ENCODE results near the gene FHIT. TPM values are rescaled to one million over a fixed set of nuclear protein-coding genes. Genes with fewer than 3 reads are reported as not detected.

The FHIT gene
- total RNA-seq, 1 experiment from 2014 or later = 0.39 TPM

GRCh38 chr3:60000311-60001105, 1250.7 kb downstream of the FHIT start:
- no peak for DNase-seq (ENCODE audit: low read depth)

- DNase-seq (ENCODE audit: low read depth) = no peak
Observed at GRCh38 chr3:59998058-59998457, 1253.2 kb downstream of the FHIT start.

GRCh38 chr3:59997583-59997982, 1253.7 kb downstream of the FHIT start:
- no peak for DNase-seq (ENCODE audit: low read depth)

- no peak for DNase-seq (ENCODE audit: low read depth)
Observed at GRCh38 chr3:59996056-59996455, 1255.2 kb downstream of the FHIT start.

GRCh38 chr3:59995563-59995962, 1255.7 kb downstream of the FHIT start:
- DNase-seq (ENCODE audit: low read depth) = no peak

GRCh38 chr3:59994732-59995304, 1256.4 kb downstream of the FHIT start:
- no peak for DNase-seq (ENCODE audit: low read depth)

GRCh38 chr3:59992578-59992977, 1258.7 kb downstream of the FHIT start:
- DNase-seq (ENCODE audit: low read depth) = no peak

- DNase-seq (ENCODE audit: low read depth) = no peak
Observed at GRCh38 chr3:59990915-59991314, 1260.3 kb downstream of the FHIT start.

GRCh38 chr3:59982510-59982909, 1268.7 kb downstream of the FHIT start:
- no peak for DNase-seq (ENCODE audit: low read depth)

GRCh38 chr3:59981377-59981776, 1269.9 kb downstream of the FHIT start:
- DNase-seq (ENCODE audit: low read depth) = no peak

GRCh38 chr3:59980576-59980975, 1270.7 kb downstream of the FHIT start:
- DNase-seq (ENCODE audit: low read depth) = no peak

GRCh38 chr3:59979542-59979941, 1271.7 kb downstream of the FHIT start:
- no peak for DNase-seq (ENCODE audit: low read depth)

- DNase-seq (ENCODE audit: low read depth) = no peak
Observed at GRCh38 chr3:59978979-59979378, 1272.3 kb downstream of the FHIT start.

- no peak for DNase-seq (ENCODE audit: low read depth)
Observed at GRCh38 chr3:59970796-59971195, 1280.5 kb downstream of the FHIT start.

- no peak for DNase-seq (ENCODE audit: low read depth)
Observed at GRCh38 chr3:59970376-59970775, 1280.9 kb downstream of the FHIT start.

- no peak for DNase-seq (ENCODE audit: low read depth)
Observed at GRCh38 chr3:59968513-59969045, 1282.7 kb downstream of the FHIT start.

GRCh38 chr3:59963676-59964075, 1287.6 kb downstream of the FHIT start:
- DNase-seq (ENCODE audit: low read depth) = no peak

GRCh38 chr3:59957150-59957549, 1294.1 kb downstream of the FHIT start:
- DNase-seq (ENCODE audit: low read depth) = no peak

- DNase-seq (ENCODE audit: low read depth) = no peak
Observed at GRCh38 chr3:59953104-59953503, 1298.1 kb downstream of the FHIT start.

GRCh38 chr3:59949311-59949710, 1301.9 kb downstream of the FHIT start:
- no peak for DNase-seq (ENCODE audit: low read depth)

GRCh38 chr3:59946401-59946800, 1304.9 kb downstream of the FHIT start:
- no peak for DNase-seq (ENCODE audit: low read depth)

- DNase-seq (ENCODE audit: low read depth) = no peak
Observed at GRCh38 chr3:59940718-59941117, 1310.5 kb downstream of the FHIT start.

- DNase-seq (ENCODE audit: low read depth) = no peak
Observed at GRCh38 chr3:59939826-59940426, 1311.3 kb downstream of the FHIT start.

Measured in M059J (cell line).